Lower leg skin (tissue), 4 donors: ENCODE results near the gene COL27A1. TPM values are rescaled to one million over a fixed set of nuclear protein-coding genes. Genes with fewer than 3 reads are reported as not detected.

Experiments used
- DNase-seq, 2 donors: peaks; one replicate each; pipeline ENCODE4 v3.0.0-alpha.2; 2019; ENCODE audit warnings: low spot score in 2 of 2
- H3K4me3 ChIP-seq: fragments of 200-600 bp; sonication (generic); 2 replicates; pipeline ENCODE4 v1.5.1; 2017; ENCODE audit warnings: mild to moderate bottlenecking, low read depth; ENCODE audit not compliant: poor library complexity, severe bottlenecking
- CTCF ChIP-seq, 3 donors: fragments of 450-650 bp; IDR thresholded peaks; one replicate each; pipeline ENCODE4 v1.5.1; 2016; ENCODE audit warnings: antibody characterized with exemption in 3 of 3, mild to moderate bottlenecking in 3 of 3, moderate library complexity in 2 of 3
- POLR2A ChIP-seq, 2 donors: fragments of 450-650 bp; IDR thresholded peaks; one replicate each; pipeline ENCODE4 v1.6.1; 2016 to 2017; ENCODE audit warnings: antibody characterized with exemption in 2 of 2, mild to moderate bottlenecking in 1 of 2, moderate library complexity in 1 of 2
- WGBS, 2 donors: methylation state at CpG; one replicate each; pipeline ENCODE4 v1.1.5; 2018; 5-methylcytosine and 5-hydroxymethylcytosine counted together
- intact Hi-C: fragments of 100-400 bp; cut with DNase I; formaldehyde crosslinking; loops from one replicate; pipeline ENCODE4 v1.15.0; 2023; ENCODE audit warnings: low total_unique reads
- total RNA-seq, 4 donors: library from RNA; depleted of rRNA; stranded (reverse); fragments of >200 nt; gene quantifications; one replicate each; pipeline ENCODE4 v1.1.0, GENCODE V29; 2016

Gene COL27A1
- total RNA-seq, 4 donors from 2014 or later, result 9.4 to 16.1 (median 12.3) TPM

- H3K4me3 ChIP-seq, result no peak overlapping the region
- 45 to 73% methylated on average over 1 of the region's 1 CpG for WGBS, 2 donors
- DNase-seq, result no peak
- TF ChIP-seq POLR2A (IDR thresholded peaks at IDR 0.05), result no peak
- TF ChIP-seq CTCF (IDR thresholded peaks at IDR 0.05), result no peak
- intact Hi-C loops, result no loop called here
These were observed 43.0 kb upstream of the COL27A1 start for GRCh38 chr9:114112325-114112724.

DNA sequence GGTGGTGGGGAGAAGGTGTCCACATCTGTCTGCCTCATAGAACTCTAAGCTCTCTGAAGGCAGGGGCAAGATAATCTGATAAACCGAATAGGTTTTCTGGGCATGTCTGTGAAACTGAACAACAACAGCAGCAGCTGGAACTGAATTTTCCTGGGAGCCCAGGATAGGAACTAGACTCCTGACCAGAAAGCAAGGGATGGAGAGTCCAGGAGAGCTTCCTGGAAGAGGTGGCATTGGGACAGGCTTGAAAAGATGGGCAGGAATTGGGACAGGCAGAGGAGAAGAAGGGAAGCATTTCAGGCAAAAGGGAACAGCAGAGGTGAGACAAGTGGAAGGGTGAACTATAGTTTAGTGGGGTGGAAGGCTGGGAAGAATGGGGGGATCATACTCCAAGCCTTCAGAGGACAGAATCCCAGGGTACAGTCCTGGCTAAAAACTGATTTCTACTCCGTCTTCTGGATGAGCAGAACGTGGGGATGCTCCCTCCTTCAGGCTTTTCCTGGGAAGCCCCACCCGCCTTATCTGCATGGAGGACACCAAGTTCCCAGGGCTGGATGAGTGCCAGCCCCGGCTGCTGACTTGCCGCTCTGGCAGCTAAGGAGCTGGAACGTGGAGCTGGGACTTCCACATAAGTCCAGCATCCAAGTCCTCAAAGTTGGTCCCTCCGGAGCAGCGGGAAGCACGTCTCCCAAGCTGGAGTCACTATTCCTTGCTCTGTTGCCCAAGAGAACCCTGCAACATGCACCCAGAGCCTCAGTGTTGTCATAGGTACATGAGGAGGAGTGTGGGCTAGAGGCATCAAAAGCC, 42.4 kb upstream of the COL27A1 start:
- peak; percentile 81 to 96 for DNase-seq
- TF ChIP-seq CTCF (IDR thresholded peaks at IDR 0.05) (no peak), POLR2A (IDR thresholded peaks at IDR 0.05) (no peak)
- WGBS, 2 donors, result 12 to 20% methylated on average over 9 to 10 of the region's 10 CpGs
- no peak overlapping the region for H3K4me3 ChIP-seq
- intact Hi-C loops, result no loop called here

DNA sequence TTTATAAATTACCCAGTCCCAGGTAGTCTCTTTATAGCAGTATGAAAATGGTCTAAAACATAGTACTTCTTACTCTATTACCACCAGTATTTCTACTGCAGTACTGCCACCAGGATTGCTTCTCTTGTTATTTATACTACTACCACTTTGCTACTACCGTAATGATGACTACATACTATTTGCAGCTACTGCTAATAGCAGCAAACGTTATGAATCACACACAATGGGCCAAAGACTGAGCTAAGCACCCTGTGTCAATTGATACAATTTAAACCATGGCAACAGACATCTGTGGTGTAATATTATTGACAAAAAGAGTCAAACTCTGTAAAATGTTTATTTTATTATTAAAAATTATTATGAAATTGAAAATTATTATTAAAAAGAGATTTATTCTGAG, 41.0 kb upstream of the COL27A1 start:
- intact Hi-C loops, result no loop called here
- 39 to 40% methylated on average over 2 of the region's 2 CpGs for WGBS, 2 donors
- no peak for TF ChIP-seq CTCF (IDR thresholded peaks at IDR 0.05)
- TF ChIP-seq POLR2A (IDR thresholded peaks at IDR 0.05), result no peak

DNA sequence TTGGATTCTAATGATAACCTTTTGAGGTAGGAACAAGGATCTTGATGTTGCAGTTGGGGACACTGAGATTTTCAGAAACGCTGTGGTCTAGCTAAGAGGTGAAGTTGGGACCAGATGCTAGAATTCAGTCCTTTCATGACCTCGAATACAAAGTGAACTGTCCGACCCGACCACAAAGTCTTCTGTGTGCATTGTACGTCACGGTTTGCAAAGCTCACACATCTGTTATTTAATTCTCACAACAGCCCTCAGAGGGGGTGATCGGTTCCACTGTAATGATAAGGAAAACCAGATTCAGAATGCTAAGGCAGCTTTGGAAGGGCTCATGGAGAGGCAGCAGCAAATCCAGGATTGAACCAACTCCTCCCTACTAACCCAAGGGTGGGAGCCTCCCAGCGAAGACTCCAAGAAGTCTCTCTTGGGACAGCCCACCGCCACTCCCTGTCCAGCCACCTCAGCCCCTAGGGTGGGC, 39.6 kb upstream of the COL27A1 start:
- 77 to 82% methylated on average over 9 of the region's 9 CpGs for WGBS, 2 donors
- H3K4me3 ChIP-seq, result no peak overlapping the region
- TF ChIP-seq POLR2A (IDR thresholded peaks at IDR 0.05) (no peak), CTCF (IDR thresholded peaks at IDR 0.05) (no peak)
- intact Hi-C loops, result no loop called here
- no peak for DNase-seq

More for the DNA sequence above, 41.0 kb upstream of the COL27A1 start:
- no peak overlapping the region for H3K4me3 ChIP-seq
- DNase-seq, result no peak

DNA sequence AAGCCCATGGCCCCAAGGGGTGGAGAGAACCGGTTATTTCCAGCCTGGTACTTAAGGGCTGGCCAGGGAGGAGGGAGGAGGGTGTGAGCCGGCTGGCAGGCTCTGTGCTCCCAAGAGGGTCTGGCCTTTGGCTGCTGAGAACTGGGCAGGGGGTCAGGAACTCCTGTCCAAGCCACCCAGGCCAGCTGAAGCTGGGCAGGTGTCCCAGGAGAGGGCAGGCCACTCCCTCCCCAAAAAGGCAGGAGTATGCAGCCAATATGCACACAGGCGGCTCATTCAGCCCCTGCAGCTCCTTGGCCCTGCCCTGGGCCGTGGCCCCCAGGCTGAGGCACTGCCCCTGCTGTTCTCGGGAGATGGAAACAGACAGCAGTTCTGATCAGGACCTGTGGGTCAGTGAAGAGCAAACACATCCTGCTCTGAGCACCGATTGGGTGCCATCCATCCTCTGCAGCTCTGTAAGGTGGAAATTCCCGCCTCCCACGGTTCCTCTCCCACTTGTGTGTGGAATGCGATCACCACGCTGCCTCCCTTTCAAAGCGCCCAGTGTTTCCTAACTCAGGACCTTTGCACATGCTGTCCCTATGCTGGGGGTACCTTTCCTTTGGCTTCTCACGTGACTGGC, 39.1 kb upstream of the COL27A1 start:
- TF ChIP-seq POLR2A (IDR thresholded peaks at IDR 0.05) (no peak), CTCF (IDR thresholded peaks at IDR 0.05) (no peak)
- no peak overlapping the region for H3K4me3 ChIP-seq
- 71 to 72% methylated on average over 12 of the region's 12 CpGs for WGBS, 2 donors
- DNase-seq, result peak in 1 of 2 donors; percentile 70
- intact Hi-C loops, result no loop called here
